Immature natural killer cell (primary cell): ENCODE measurements around the gene RFLNA. TPM values are rescaled to one million over a fixed set of nuclear protein-coding genes. Genes with fewer than 3 reads are reported as not detected.
A peak's percentile ranks its signal among the peaks of the same experiment; 100 is the strongest.

ENCODE experiments used
- DNase-seq, 3 donors: peaks; one replicate each; pipeline ENCODE4 v3.0.0; 2022; ENCODE audit warnings: mixed read lengths in 1 of 3
- H3K27ac Mint-ChIP-seq, 6 donors: one replicate each; pipeline ENCODE4 v1.8.0; 2020; ENCODE audit warnings: mixed read lengths in 6 of 6, mild to moderate bottlenecking in 5 of 6, inconsistent platforms in 4 of 6, moderate library complexity in 3 of 6
- H3K27me3 Mint-ChIP-seq, 3 donors: one replicate each; pipeline ENCODE4 v1.8.0; 2020 to 2021; ENCODE audit warnings: low read depth in 3 of 3, mild to moderate bottlenecking in 3 of 3, mixed read lengths in 3 of 3, moderate library complexity in 3 of 3, inconsistent platforms in 1 of 3
- H3K36me3 Mint-ChIP-seq, 3 donors: one replicate each; pipeline ENCODE4 v1.8.0; 2020; ENCODE audit warnings: mixed read lengths in 3 of 3, inconsistent platforms in 2 of 3, mild to moderate bottlenecking in 2 of 3
- H3K4me1 Mint-ChIP-seq, 2 donors: one replicate each; pipeline ENCODE4 v1.8.0; 2020; ENCODE audit warnings: inconsistent platforms in 2 of 2, mild to moderate bottlenecking in 2 of 2, mixed read lengths in 2 of 2, moderate library complexity in 1 of 2
- H3K4me3 Mint-ChIP-seq, 5 donors: one replicate each; pipeline ENCODE4 v1.8.0; 2020; ENCODE audit warnings: mild to moderate bottlenecking in 5 of 5, mixed read lengths in 5 of 5, inconsistent platforms in 3 of 5, moderate library complexity in 3 of 5
- H3K9me3 Mint-ChIP-seq, 6 donors: one replicate each; pipeline ENCODE4 v1.8.0; 2020; ENCODE audit warnings: mild to moderate bottlenecking in 6 of 6, mixed read lengths in 6 of 6, inconsistent platforms in 4 of 6, moderate library complexity in 3 of 6
- polyA plus RNA-seq, 3 donors: library from polyadenylated mRNA; unstranded; fragments of 300-500 nt; fragmentation: Illumina TruSeq; gene quantifications; one replicate each; pipeline ENCODE4 v1.2.3, GENCODE V29; 2021

RFLNA gene
- polyA plus RNA-seq, 3 donors from 2014 or later = not detected

DNA sequence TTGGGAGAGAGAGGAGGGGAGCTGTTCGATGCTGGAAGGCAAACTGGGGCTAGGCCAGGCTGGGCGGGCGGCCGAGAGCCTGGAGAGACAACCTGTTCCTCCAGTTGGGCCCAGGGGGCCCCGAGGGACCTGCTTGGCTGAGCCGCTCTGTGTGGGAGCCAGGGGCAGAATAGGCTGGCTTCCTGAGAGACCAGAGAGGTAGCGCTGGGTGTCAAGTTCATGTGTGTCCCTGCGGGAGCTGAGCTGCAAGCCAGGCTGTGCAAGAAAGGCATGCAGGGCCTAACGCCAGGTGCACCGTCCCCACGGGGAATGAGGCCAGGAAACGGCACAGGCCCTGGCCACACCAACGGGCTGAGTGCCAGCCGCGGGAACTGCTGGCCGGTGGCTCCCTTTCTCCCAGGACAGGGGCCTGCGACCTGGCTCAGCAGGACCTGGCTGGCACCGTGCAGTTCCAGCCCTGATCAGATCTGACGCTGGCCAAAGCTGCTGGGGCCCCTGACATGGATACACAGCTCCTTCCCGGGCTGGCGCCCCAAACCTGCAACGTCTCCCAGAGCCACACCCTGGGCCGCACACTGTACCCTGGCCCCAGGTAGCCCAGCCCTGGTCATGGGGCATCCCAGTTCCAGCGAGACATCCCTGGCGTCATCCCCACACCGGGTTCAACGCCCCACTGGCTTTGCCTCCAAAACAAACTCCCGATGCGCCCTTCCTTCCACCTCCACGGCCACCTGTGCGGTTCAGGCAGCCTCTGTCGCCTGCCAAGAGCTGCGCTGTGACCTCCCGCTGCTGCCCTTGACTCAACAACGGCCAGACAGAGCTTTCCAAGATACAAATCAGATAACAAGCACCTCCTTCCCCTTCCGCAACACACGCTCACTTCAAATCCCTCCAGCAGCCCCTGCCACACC, 65.0 kb downstream of the RFLNA start:
- no peak for DNase-seq
- H3K9me3 Mint-ChIP-seq = no peaks in the 10 kb centered on the region
- no peak overlapping the region for H3K27ac Mint-ChIP-seq
- no peak overlapping the region for H3K4me3 Mint-ChIP-seq
- no peaks in the 10 kb centered on the region for H3K4me1 Mint-ChIP-seq
- peaks cover 0 to 7% (median 0%) of the 10 kb centered on the region in 3 donors for H3K27me3 Mint-ChIP-seq
- peaks cover 0 to 19% (median 7%) of the 10 kb centered on the region in 3 donors for H3K36me3 Mint-ChIP-seq

DNA sequence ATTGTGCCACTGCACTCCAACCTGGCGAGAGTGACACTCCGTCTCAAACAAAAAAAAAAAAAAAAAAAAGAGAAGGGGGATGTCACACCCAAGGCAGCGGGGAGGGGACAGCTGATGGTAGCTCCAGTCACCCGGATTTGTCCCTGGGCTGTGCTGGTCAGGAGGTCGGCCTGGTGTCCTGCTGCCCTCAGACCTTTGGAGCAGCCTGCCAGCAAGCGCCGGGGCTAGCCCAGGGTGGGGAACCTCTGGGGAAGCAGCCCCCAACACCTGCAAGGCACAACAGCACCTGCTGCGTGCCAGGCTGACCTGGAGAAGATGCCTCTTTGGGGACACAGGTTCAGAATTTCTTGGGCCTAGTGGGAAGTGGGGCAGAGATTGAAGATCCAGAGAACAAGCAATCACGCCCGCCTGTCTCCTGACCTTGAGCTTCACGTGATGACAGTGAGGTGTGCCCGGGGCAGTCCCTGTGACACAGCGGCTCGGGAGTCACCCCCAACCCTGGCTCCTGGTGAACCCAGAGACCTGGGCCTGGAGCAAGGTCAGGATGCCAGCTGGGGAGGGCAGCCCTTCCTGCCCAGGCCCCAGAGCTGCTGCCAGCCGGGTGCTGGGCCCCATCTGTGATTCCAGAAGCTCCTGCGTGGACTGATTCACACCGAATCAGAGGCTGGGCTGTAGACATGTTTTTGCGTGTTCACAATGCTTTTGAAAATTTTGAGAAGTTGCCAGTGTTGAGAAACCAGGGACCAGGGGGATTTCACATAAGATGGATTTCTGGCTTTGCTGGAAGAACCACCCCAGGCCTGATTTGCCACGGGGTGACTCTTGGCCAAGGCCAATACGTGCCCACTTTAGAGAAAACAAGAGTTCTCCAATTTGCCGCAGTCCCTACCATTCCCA, 66.4 kb downstream of the RFLNA start:
- Mint-ChIP-seq H3K4me1 (peaks cover 0 to 3% of the 10 kb centered on the region in 2 donors), H3K27ac (peak overlapping the region in 1 of 6 donors; percentile 61), H3K36me3 (peaks cover 0 to 19% (median 7%) of the 10 kb centered on the region in 3 donors), H3K9me3 (no peaks in the 10 kb centered on the region), H3K4me3 (no peak overlapping the region), H3K27me3 (peaks cover 0 to 6% (median 0%) of the 10 kb centered on the region in 3 donors)
- no peak for DNase-seq

DNA sequence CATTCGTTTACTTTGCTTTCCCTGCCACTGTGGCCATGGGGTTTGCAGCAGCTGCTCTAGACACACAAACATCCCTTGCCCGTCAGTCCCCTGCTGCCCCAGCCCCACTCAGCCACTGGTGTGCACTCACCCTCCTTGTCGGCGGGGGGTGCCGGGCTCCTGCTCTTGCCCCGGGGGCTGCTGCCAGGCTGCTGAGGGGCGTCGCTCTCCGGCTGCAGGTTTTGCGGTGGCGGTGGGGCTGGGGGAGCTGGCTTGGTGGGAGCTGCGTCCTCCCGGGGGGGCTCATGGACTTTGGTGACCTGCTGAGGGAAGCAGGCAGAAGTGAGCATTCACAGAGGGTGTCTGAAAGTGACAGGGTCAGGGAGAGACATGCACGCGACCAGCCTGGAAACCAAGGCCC, 67.1 kb downstream of the RFLNA start:
- H3K4me3 Mint-ChIP-seq = no peak overlapping the region
- peaks cover 0 to 6% (median 0%) of the 10 kb centered on the region in 3 donors for H3K27me3 Mint-ChIP-seq
- H3K4me1 Mint-ChIP-seq = peaks cover 0 to 3% of the 10 kb centered on the region in 2 donors
- DNase-seq = no peak
- H3K36me3 Mint-ChIP-seq = peaks cover 0 to 19% (median 7%) of the 10 kb centered on the region in 3 donors
- H3K27ac Mint-ChIP-seq = no peak overlapping the region
- no peaks in the 10 kb centered on the region for H3K9me3 Mint-ChIP-seq

DNA sequence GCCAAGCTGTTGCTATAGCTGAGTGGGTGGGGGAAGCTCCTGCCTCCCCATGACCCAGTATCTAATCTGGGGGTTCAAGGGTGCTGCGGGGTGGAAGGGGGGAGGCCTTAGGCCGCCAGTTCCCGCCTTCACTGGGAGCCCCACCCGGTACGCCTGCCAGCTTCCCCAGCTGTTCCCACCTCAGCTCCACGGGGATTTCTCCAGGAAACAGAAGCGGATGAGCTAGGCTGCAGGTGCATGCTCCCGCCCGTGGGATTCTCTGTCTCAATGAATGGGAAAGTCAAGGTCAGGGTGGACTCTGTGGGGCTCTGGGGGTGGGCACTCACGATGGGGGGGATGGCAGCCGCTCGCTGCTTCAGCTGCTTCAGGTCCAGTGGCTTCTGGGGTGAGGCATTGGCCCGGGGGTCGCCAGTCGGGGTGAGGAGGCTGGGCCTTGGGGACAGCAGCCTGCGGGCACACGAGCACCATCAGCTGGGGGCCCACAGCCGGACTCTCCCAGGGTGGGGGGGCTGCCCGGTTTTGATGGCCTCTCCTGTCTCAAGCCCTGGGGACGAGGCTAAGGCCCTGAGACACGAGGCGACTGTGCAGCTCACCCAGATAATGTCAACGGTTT, 68.6 kb downstream of the RFLNA start:
- Mint-ChIP-seq H3K4me1 (peaks cover 0 to 3% of the 10 kb centered on the region in 2 donors), H3K27me3 (peaks cover 0 to 4% (median 0%) of the 10 kb centered on the region in 3 donors), H3K27ac (no peak overlapping the region), H3K9me3 (no peaks in the 10 kb centered on the region), H3K36me3 (peaks cover 0 to 5% (median 0%) of the 10 kb centered on the region in 3 donors), H3K4me3 (no peak overlapping the region)
- DNase-seq = no peak

DNA sequence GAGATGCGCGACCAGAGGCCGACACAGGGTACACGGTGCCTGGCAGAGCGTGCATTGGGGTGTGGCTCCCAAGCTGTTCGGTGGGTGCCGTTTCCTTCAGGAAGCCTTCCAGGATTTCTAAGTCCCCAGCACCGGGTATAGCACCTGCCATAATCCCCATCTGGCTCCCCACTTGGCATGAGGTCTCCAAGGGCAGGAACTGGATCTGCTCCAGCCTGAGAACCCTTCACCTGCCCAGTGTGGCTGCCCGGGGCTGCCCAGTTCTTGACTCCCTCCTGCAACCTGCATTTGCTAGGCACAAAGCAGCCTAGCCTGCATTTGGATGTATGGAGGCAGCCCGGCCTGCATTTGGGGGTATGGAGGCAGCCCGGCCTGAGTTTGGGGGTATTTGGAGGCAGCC, 69.7 kb downstream of the RFLNA start:
- no peak for DNase-seq
- Mint-ChIP-seq H3K4me3 (no peak overlapping the region), H3K27ac (no peak overlapping the region), H3K9me3 (no peaks in the 10 kb centered on the region), H3K4me1 (peaks cover 0 to 3% of the 10 kb centered on the region in 2 donors), H3K27me3 (peaks cover 0 to 4% (median 0%) of the 10 kb centered on the region in 3 donors), H3K36me3 (no peaks in the 10 kb centered on the region)
